Measurements from ENCODE around the gene MORN5.

- TF ChIP-seq POLR2A (IDR thresholded peaks at IDR 0.05; ENCODE audit: low read depth, low read length) (no peak), POLR2AphosphoS5 (IDR thresholded peaks at IDR 0.05; ENCODE audit: low read depth, low read length) (no peak), TAF1 (IDR thresholded peaks at IDR 0.05; ENCODE audit: borderline replicate concordance, low read depth, low read length) (no peak)
Observed at GRCh38 chr9:122248448-122248865, 88.7 kb downstream of the MORN5 start.
